ENCODE data around the gene MPP1. TPM values are rescaled to one million over a fixed set of nuclear protein-coding genes. Genes with fewer than 3 reads are reported as not detected.
A peak's percentile ranks its signal among the peaks of the same experiment; 100 is the strongest.

The MPP1 gene
- total RNA-seq, 1 donor from 2014 or later: 9.2 TPM

GRCh38 chrX:154751203-154751668, 54.0 kb downstream of the MPP1 start:
- no peak for TF ChIP-seq CTCF (conservative IDR thresholded peaks at IDR 0.05; ENCODE audit: low read depth, low read length)
- peak overlapping the region; percentile 4 for H3K4me3 ChIP-seq (ENCODE audit: low read depth, low read length)
- no peak for DNase-seq (ENCODE audit: low read depth)

GRCh38 chrX:154750301-154751202, 54.7 kb downstream of the MPP1 start, which contains the start of gene GAB3:
Gene GAB3 (minus strand): TSS chrX:154751077. CDS start chrX:154751025, 52 bp downstream.
- DNase-seq (ENCODE audit: low read depth): no peak
- TF ChIP-seq CTCF (conservative IDR thresholded peaks at IDR 0.05; ENCODE audit: low read depth, low read length): no peak
- H3K4me3 ChIP-seq (ENCODE audit: low read depth, low read length): peak within 1 kb of the TSS; percentile 55

GRCh38 chrX:154749856-154750255, 55.4 kb downstream of the MPP1 start:
- TF ChIP-seq CTCF (conservative IDR thresholded peaks at IDR 0.05; ENCODE audit: low read depth, low read length): no peak
- H3K4me3 ChIP-seq (ENCODE audit: low read depth, low read length): peak overlapping the region; percentile 55
- no peak for DNase-seq (ENCODE audit: low read depth)

GRCh38 chrX:154748712-154749339, 56.5 kb downstream of the MPP1 start:
- DNase-seq (ENCODE audit: low read depth): no peak
- H3K4me3 ChIP-seq (ENCODE audit: low read depth, low read length): no peak overlapping the region
- TF ChIP-seq CTCF (conservative IDR thresholded peaks at IDR 0.05; ENCODE audit: low read depth, low read length): peak; percentile 68

- no peak for DNase-seq (ENCODE audit: low read depth)
- no peak overlapping the region for H3K4me3 ChIP-seq (ENCODE audit: low read depth, low read length)
- TF ChIP-seq CTCF (conservative IDR thresholded peaks at IDR 0.05; ENCODE audit: low read depth, low read length): no peak
Measured at GRCh38 chrX:154742613-154743012, 62.7 kb downstream of the MPP1 start.

- TF ChIP-seq CTCF (conservative IDR thresholded peaks at IDR 0.05; ENCODE audit: low read depth, low read length): no peak
- no peak for DNase-seq (ENCODE audit: low read depth)
- H3K4me3 ChIP-seq (ENCODE audit: low read depth, low read length): no peak overlapping the region
Measured at GRCh38 chrX:154739952-154740465, 65.3 kb downstream of the MPP1 start.
